WI38 (cell line): ENCODE results near the gene COL19A1.

Experiments
- H3K4me3 ChIP-seq: 2 replicates; pipeline ENCODE4 v1.5.1; 2011; ENCODE audit warnings: low read depth, mild to moderate bottlenecking, control low read depth, low read length
- CTCF ChIP-seq: IDR thresholded peaks from 2 replicates; pipeline ENCODE4 v1.5.1; 2012; ENCODE audit warnings: low read depth, mild to moderate bottlenecking, control low read depth, low read length

The COL19A1 gene

DNA sequence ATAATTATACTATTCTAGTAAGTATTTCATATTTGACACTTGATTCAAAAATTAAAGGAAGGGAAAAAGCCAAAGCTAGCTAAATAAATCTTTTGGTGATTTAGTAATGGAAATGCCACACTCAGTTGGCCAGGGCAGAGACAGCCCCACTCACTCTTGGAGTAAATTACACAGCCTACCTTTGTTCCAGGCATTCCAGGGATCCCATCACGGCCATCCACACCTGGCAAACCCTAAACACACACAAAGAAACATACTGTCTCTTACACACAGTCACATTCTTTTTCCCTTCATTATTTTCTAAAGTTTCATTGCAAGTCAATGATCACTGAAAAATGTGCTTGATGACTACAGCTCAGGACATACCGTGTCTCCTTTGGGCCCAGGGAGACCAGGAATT is 388.4 kb downstream of the COL19A1 start:
- H3K4me3 ChIP-seq: no peak overlapping the region
- TF ChIP-seq CTCF: no peak

DNA sequence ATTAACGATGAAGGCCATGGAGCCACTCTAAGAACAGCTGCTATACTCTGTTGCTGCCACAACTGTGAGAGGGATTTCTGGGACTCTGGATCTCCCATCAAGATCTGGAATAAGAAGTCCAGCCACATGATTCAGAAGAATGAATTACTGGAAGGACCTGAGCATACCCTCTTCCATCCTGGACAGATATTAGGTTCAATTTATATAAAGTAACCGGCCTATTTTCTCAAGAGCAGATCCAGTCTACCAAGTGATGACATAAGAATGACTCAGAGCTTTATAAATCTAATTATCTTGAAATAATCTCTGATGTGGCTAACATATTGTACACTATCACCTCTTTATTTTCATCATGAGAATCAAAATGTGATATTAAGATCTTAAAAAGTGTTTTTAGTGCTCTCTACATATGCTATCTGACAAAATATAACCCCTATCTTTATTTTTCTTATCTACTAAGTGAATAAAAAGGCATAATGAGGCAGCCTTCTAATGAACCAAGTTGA is 391.5 kb downstream of the COL19A1 start:
- no peak for TF ChIP-seq CTCF
- H3K4me3 ChIP-seq: no peak overlapping the region

- H3K4me3 ChIP-seq: no peak overlapping the region
- no peak for TF ChIP-seq CTCF
Measured at GRCh38 chr6:70258483-70258882, 392.1 kb downstream of the COL19A1 start.
